ENCODE results near the gene PAK1.

PAK1 gene

GRCh38 chr11:77441426-77441825 lies 32.5 kb downstream of the PAK1 start:
- no peak overlapping the region for H3K27ac ChIP-seq (ENCODE audit: low read depth in 2 of 2, low read length in 2 of 2)
- no peak overlapping the region for H3K4me3 ChIP-seq (ENCODE audit: low read length in 2 of 2)
- peaks cover 0 to 14% of the 10 kb centered on the region in 2 donors for H3K4me1 ChIP-seq (ENCODE audit: control insufficient read depth in 2 of 2, insufficient read depth in 2 of 2, low read length in 2 of 2)
- H3K9ac ChIP-seq (ENCODE audit: low read depth in 1 of 2, low read length in 2 of 2) = no peak overlapping the region
- H3K27me3 ChIP-seq (ENCODE audit: control insufficient read depth in 2 of 2, insufficient read depth in 2 of 2, low read length in 2 of 2) = no peaks in the 10 kb centered on the region
- H3K36me3 ChIP-seq (ENCODE audit: control insufficient read depth in 2 of 2, insufficient read depth in 2 of 2, low read length in 2 of 2) = no peaks in the 10 kb centered on the region
- H3K9me3 ChIP-seq (ENCODE audit: control insufficient read depth in 2 of 2, low read length in 2 of 2) = no peaks in the 10 kb centered on the region

GRCh38 chr11:77440678-77441077 lies 33.2 kb downstream of the PAK1 start:
- H3K4me3 ChIP-seq (ENCODE audit: low read length in 2 of 2) = no peak overlapping the region
- no peak overlapping the region for H3K27ac ChIP-seq (ENCODE audit: low read depth in 2 of 2, low read length in 2 of 2)
- H3K4me1 ChIP-seq (ENCODE audit: control insufficient read depth in 2 of 2, insufficient read depth in 2 of 2, low read length in 2 of 2) = peaks cover 6 to 16% of the 10 kb centered on the region in 2 donors
- no peak overlapping the region for H3K9ac ChIP-seq (ENCODE audit: low read depth in 1 of 2, low read length in 2 of 2)
- H3K27me3 ChIP-seq (ENCODE audit: control insufficient read depth in 2 of 2, insufficient read depth in 2 of 2, low read length in 2 of 2) = no peaks in the 10 kb centered on the region
- no peaks in the 10 kb centered on the region for H3K9me3 ChIP-seq (ENCODE audit: control insufficient read depth in 2 of 2, low read length in 2 of 2)
- H3K36me3 ChIP-seq (ENCODE audit: control insufficient read depth in 2 of 2, insufficient read depth in 2 of 2, low read length in 2 of 2) = no peaks in the 10 kb centered on the region

GRCh38 chr11:77438487-77438886 lies 35.4 kb downstream of the PAK1 start:
- no peaks in the 10 kb centered on the region for H3K9me3 ChIP-seq (ENCODE audit: control insufficient read depth in 2 of 2, low read length in 2 of 2)
- H3K27ac ChIP-seq (ENCODE audit: low read depth in 2 of 2, low read length in 2 of 2) = no peak overlapping the region
- no peak overlapping the region for H3K4me3 ChIP-seq (ENCODE audit: low read length in 2 of 2)
- H3K9ac ChIP-seq (ENCODE audit: low read depth in 1 of 2, low read length in 2 of 2) = no peak overlapping the region
- H3K36me3 ChIP-seq (ENCODE audit: control insufficient read depth in 2 of 2, insufficient read depth in 2 of 2, low read length in 2 of 2) = no peaks in the 10 kb centered on the region
- peaks cover 6 to 12% of the 10 kb centered on the region in 2 donors for H3K4me1 ChIP-seq (ENCODE audit: control insufficient read depth in 2 of 2, insufficient read depth in 2 of 2, low read length in 2 of 2)
- H3K27me3 ChIP-seq (ENCODE audit: control insufficient read depth in 2 of 2, insufficient read depth in 2 of 2, low read length in 2 of 2) = no peaks in the 10 kb centered on the region

GRCh38 chr11:77436969-77437368 lies 36.9 kb downstream of the PAK1 start:
- no peaks in the 10 kb centered on the region for H3K27me3 ChIP-seq (ENCODE audit: control insufficient read depth in 2 of 2, insufficient read depth in 2 of 2, low read length in 2 of 2)
- no peak overlapping the region for H3K4me3 ChIP-seq (ENCODE audit: low read length in 2 of 2)
- no peaks in the 10 kb centered on the region for H3K9me3 ChIP-seq (ENCODE audit: control insufficient read depth in 2 of 2, low read length in 2 of 2)
- H3K27ac ChIP-seq (ENCODE audit: low read depth in 2 of 2, low read length in 2 of 2) = no peak overlapping the region
- H3K36me3 ChIP-seq (ENCODE audit: control insufficient read depth in 2 of 2, insufficient read depth in 2 of 2, low read length in 2 of 2) = no peaks in the 10 kb centered on the region
- H3K4me1 ChIP-seq (ENCODE audit: control insufficient read depth in 2 of 2, insufficient read depth in 2 of 2, low read length in 2 of 2) = peaks cover 6 to 12% of the 10 kb centered on the region in 2 donors
- H3K9ac ChIP-seq (ENCODE audit: low read depth in 1 of 2, low read length in 2 of 2) = no peak overlapping the region

GRCh38 chr11:77436506-77436905 lies 37.4 kb downstream of the PAK1 start:
- Histone ChIP-seq H3K4me1 (ENCODE audit: control insufficient read depth in 2 of 2, insufficient read depth in 2 of 2, low read length in 2 of 2) (peaks cover 6 to 12% of the 10 kb centered on the region in 2 donors), H3K9me3 (ENCODE audit: control insufficient read depth in 2 of 2, low read length in 2 of 2) (no peaks in the 10 kb centered on the region), H3K27me3 (ENCODE audit: control insufficient read depth in 2 of 2, insufficient read depth in 2 of 2, low read length in 2 of 2) (no peaks in the 10 kb centered on the region), H3K36me3 (ENCODE audit: control insufficient read depth in 2 of 2, insufficient read depth in 2 of 2, low read length in 2 of 2) (no peaks in the 10 kb centered on the region), H3K27ac (ENCODE audit: low read depth in 2 of 2, low read length in 2 of 2) (no peak overlapping the region), H3K4me3 (ENCODE audit: low read length in 2 of 2) (peak overlapping the region in 1 of 2 donors; percentile 17), H3K9ac (ENCODE audit: low read depth in 1 of 2, low read length in 2 of 2) (no peak overlapping the region)

GRCh38 chr11:77435972-77436371 lies 37.9 kb downstream of the PAK1 start:
- Histone ChIP-seq H3K4me1 (ENCODE audit: control insufficient read depth in 2 of 2, insufficient read depth in 2 of 2, low read length in 2 of 2) (peaks cover 6 to 12% of the 10 kb centered on the region in 2 donors), H3K27me3 (ENCODE audit: control insufficient read depth in 2 of 2, insufficient read depth in 2 of 2, low read length in 2 of 2) (no peaks in the 10 kb centered on the region), H3K9me3 (ENCODE audit: control insufficient read depth in 2 of 2, low read length in 2 of 2) (no peaks in the 10 kb centered on the region), H3K4me3 (ENCODE audit: low read length in 2 of 2) (peak overlapping the region in 1 of 2 donors; percentile 17), H3K27ac (ENCODE audit: low read depth in 2 of 2, low read length in 2 of 2) (no peak overlapping the region), H3K9ac (ENCODE audit: low read depth in 1 of 2, low read length in 2 of 2) (no peak overlapping the region), H3K36me3 (ENCODE audit: control insufficient read depth in 2 of 2, insufficient read depth in 2 of 2, low read length in 2 of 2) (no peaks in the 10 kb centered on the region)

GRCh38 chr11:77431813-77432212 lies 42.1 kb downstream of the PAK1 start:
- H3K27ac ChIP-seq (ENCODE audit: low read depth in 2 of 2, low read length in 2 of 2) = no peak overlapping the region
- no peak overlapping the region for H3K9ac ChIP-seq (ENCODE audit: low read depth in 1 of 2, low read length in 2 of 2)
- H3K4me3 ChIP-seq (ENCODE audit: low read length in 2 of 2) = no peak overlapping the region
- no peaks in the 10 kb centered on the region for H3K9me3 ChIP-seq (ENCODE audit: control insufficient read depth in 2 of 2, low read length in 2 of 2)
- H3K4me1 ChIP-seq (ENCODE audit: control insufficient read depth in 2 of 2, insufficient read depth in 2 of 2, low read length in 2 of 2) = peaks cover 6 to 9% of the 10 kb centered on the region in 2 donors
- no peaks in the 10 kb centered on the region for H3K27me3 ChIP-seq (ENCODE audit: control insufficient read depth in 2 of 2, insufficient read depth in 2 of 2, low read length in 2 of 2)
- no peaks in the 10 kb centered on the region for H3K36me3 ChIP-seq (ENCODE audit: control insufficient read depth in 2 of 2, insufficient read depth in 2 of 2, low read length in 2 of 2)

GRCh38 chr11:77428598-77428997 lies 45.3 kb downstream of the PAK1 start:
- H3K36me3 ChIP-seq (ENCODE audit: control insufficient read depth in 2 of 2, insufficient read depth in 2 of 2, low read length in 2 of 2) = no peaks in the 10 kb centered on the region
- H3K27me3 ChIP-seq (ENCODE audit: control insufficient read depth in 2 of 2, insufficient read depth in 2 of 2, low read length in 2 of 2) = no peaks in the 10 kb centered on the region
- H3K4me3 ChIP-seq (ENCODE audit: low read length in 2 of 2) = no peak overlapping the region
- H3K9me3 ChIP-seq (ENCODE audit: control insufficient read depth in 2 of 2, low read length in 2 of 2) = no peaks in the 10 kb centered on the region
- no peaks in the 10 kb centered on the region for H3K4me1 ChIP-seq (ENCODE audit: control insufficient read depth in 2 of 2, insufficient read depth in 2 of 2, low read length in 2 of 2)
- no peak overlapping the region for H3K27ac ChIP-seq (ENCODE audit: low read depth in 2 of 2, low read length in 2 of 2)
- H3K9ac ChIP-seq (ENCODE audit: low read depth in 1 of 2, low read length in 2 of 2) = no peak overlapping the region

DNA sequence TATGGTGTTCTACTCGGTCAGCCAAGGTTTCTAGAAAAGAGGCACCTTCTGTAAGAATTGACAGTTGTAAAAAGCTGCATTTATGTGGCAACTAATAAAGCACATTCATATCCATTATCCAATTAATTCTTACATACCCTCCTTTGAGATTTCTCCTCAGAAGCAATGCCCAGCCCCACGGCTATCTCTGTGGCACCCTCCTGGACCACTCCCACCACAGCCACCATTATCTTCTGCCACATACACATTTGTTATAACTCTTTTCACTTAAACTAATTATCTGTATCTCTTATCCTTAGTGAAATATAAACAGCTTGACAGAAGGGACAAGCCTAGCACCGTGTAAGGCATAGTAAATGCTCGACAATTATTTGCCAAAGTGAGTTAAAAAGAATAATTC lies 48.5 kb downstream of the PAK1 start:
- no peaks in the 10 kb centered on the region for H3K27me3 ChIP-seq (ENCODE audit: control insufficient read depth in 2 of 2, insufficient read depth in 2 of 2, low read length in 2 of 2)
- no peak overlapping the region for H3K27ac ChIP-seq (ENCODE audit: low read depth in 2 of 2, low read length in 2 of 2)
- H3K4me3 ChIP-seq (ENCODE audit: low read length in 2 of 2) = no peak overlapping the region
- no peak overlapping the region for H3K9ac ChIP-seq (ENCODE audit: low read depth in 1 of 2, low read length in 2 of 2)
- no peaks in the 10 kb centered on the region for H3K9me3 ChIP-seq (ENCODE audit: control insufficient read depth in 2 of 2, low read length in 2 of 2)
- H3K4me1 ChIP-seq (ENCODE audit: control insufficient read depth in 2 of 2, insufficient read depth in 2 of 2, low read length in 2 of 2) = no peaks in the 10 kb centered on the region
- H3K36me3 ChIP-seq (ENCODE audit: control insufficient read depth in 2 of 2, insufficient read depth in 2 of 2, low read length in 2 of 2) = no peaks in the 10 kb centered on the region

GRCh38 chr11:77424644-77425043 lies 49.2 kb downstream of the PAK1 start:
- Histone ChIP-seq H3K4me1 (ENCODE audit: control insufficient read depth in 2 of 2, insufficient read depth in 2 of 2, low read length in 2 of 2) (no peaks in the 10 kb centered on the region), H3K9ac (ENCODE audit: low read depth in 1 of 2, low read length in 2 of 2) (no peak overlapping the region), H3K4me3 (ENCODE audit: low read length in 2 of 2) (no peak overlapping the region), H3K27me3 (ENCODE audit: control insufficient read depth in 2 of 2, insufficient read depth in 2 of 2, low read length in 2 of 2) (no peaks in the 10 kb centered on the region), H3K36me3 (ENCODE audit: control insufficient read depth in 2 of 2, insufficient read depth in 2 of 2, low read length in 2 of 2) (no peaks in the 10 kb centered on the region), H3K27ac (ENCODE audit: low read depth in 2 of 2, low read length in 2 of 2) (no peak overlapping the region), H3K9me3 (ENCODE audit: control insufficient read depth in 2 of 2, low read length in 2 of 2) (no peaks in the 10 kb centered on the region)

- Histone ChIP-seq H3K27ac (ENCODE audit: low read depth in 2 of 2, low read length in 2 of 2) (no peak overlapping the region), H3K9me3 (ENCODE audit: control insufficient read depth in 2 of 2, low read length in 2 of 2) (no peaks in the 10 kb centered on the region), H3K4me1 (ENCODE audit: control insufficient read depth in 2 of 2, insufficient read depth in 2 of 2, low read length in 2 of 2) (peaks cover 0 to 7% of the 10 kb centered on the region in 2 donors), H3K4me3 (ENCODE audit: low read length in 2 of 2) (no peak overlapping the region), H3K36me3 (ENCODE audit: control insufficient read depth in 2 of 2, insufficient read depth in 2 of 2, low read length in 2 of 2) (no peaks in the 10 kb centered on the region), H3K27me3 (ENCODE audit: control insufficient read depth in 2 of 2, insufficient read depth in 2 of 2, low read length in 2 of 2) (no peaks in the 10 kb centered on the region), H3K9ac (ENCODE audit: low read depth in 1 of 2, low read length in 2 of 2) (no peak overlapping the region)
These were observed 50.3 kb downstream of the PAK1 start for GRCh38 chr11:77423624-77424023.

All from mucosa of rectum (tissue), 2 donors.